ENCODE results near the gene MED1.

Gene MED1

GRCh38 chr17:39406951-39407350 lies 44.1 kb downstream of the MED1 start:
- TF ChIP-seq RAD21 (IDR thresholded peaks at IDR 0.05; ENCODE audit: low read depth) (no peak), REST (IDR thresholded peaks at IDR 0.05; ENCODE audit: low read depth) (no peak), TCF12 (IDR thresholded peaks at IDR 0.05; ENCODE audit: low read depth) (no peak), CREB1 (IDR thresholded peaks at IDR 0.05; ENCODE audit: low read depth) (no peak), MAX (IDR thresholded peaks at IDR 0.05) (no peak), EP300 (IDR thresholded peaks at IDR 0.05; ENCODE audit: borderline replicate concordance) (no peak), FOXM1 (IDR thresholded peaks at IDR 0.05; ENCODE audit: borderline replicate concordance, low read depth) (no peak), EGR1 (IDR thresholded peaks at IDR 0.05) (no peak), CEBPB (IDR thresholded peaks at IDR 0.05) (no peak), NFIC (IDR thresholded peaks at IDR 0.05) (no peak), YY1 (IDR thresholded peaks at IDR 0.05; ENCODE audit: low read depth) (no peak), ZBTB7A (IDR thresholded peaks at IDR 0.05; ENCODE audit: low read depth) (no peak), TAF1 (IDR thresholded peaks at IDR 0.05; ENCODE audit: low read depth) (no peak), TEAD4 (IDR thresholded peaks at IDR 0.05) (no peak), USF1 (IDR thresholded peaks at IDR 0.05) (no peak)

- no peak for TF ChIP-seq REST (IDR thresholded peaks at IDR 0.05; ENCODE audit: low read depth)
- TF ChIP-seq YY1 (IDR thresholded peaks at IDR 0.05; ENCODE audit: low read depth), result no peak
These were observed 45.6 kb downstream of the MED1 start for GRCh38 chr17:39405436-39405835.

GRCh38 chr17:39404542-39405378 lies 46.3 kb downstream of the MED1 start:
- no peak for TF ChIP-seq MAX (IDR thresholded peaks at IDR 0.05)
- TF ChIP-seq CEBPB (IDR thresholded peaks at IDR 0.05), result no peak
- no peak for TF ChIP-seq FOXM1 (IDR thresholded peaks at IDR 0.05; ENCODE audit: borderline replicate concordance, low read depth)
- TF ChIP-seq ZBTB7A (IDR thresholded peaks at IDR 0.05; ENCODE audit: low read depth), result no peak
- TF ChIP-seq YY1 (IDR thresholded peaks at IDR 0.05; ENCODE audit: low read depth), result no peak
- TF ChIP-seq TAF1 (IDR thresholded peaks at IDR 0.05; ENCODE audit: low read depth), result no peak
- no peak for TF ChIP-seq RAD21 (IDR thresholded peaks at IDR 0.05; ENCODE audit: low read depth)
- TF ChIP-seq REST (IDR thresholded peaks at IDR 0.05; ENCODE audit: low read depth), result no peak
- no peak for TF ChIP-seq NFIC (IDR thresholded peaks at IDR 0.05)
- no peak for TF ChIP-seq EP300 (IDR thresholded peaks at IDR 0.05; ENCODE audit: borderline replicate concordance)
- TF ChIP-seq EGR1 (IDR thresholded peaks at IDR 0.05), result no peak
- no peak for TF ChIP-seq TCF12 (IDR thresholded peaks at IDR 0.05; ENCODE audit: low read depth)
- no peak for TF ChIP-seq TEAD4 (IDR thresholded peaks at IDR 0.05)

- TF ChIP-seq TCF12 (IDR thresholded peaks at IDR 0.05; ENCODE audit: low read depth) (no peak), MAX (IDR thresholded peaks at IDR 0.05) (no peak), USF1 (IDR thresholded peaks at IDR 0.05) (no peak), ZBTB7A (IDR thresholded peaks at IDR 0.05; ENCODE audit: low read depth) (no peak), REST (IDR thresholded peaks at IDR 0.05; ENCODE audit: low read depth) (no peak), TAF1 (IDR thresholded peaks at IDR 0.05; ENCODE audit: low read depth) (no peak), EGR1 (IDR thresholded peaks at IDR 0.05) (no peak), CREB1 (IDR thresholded peaks at IDR 0.05; ENCODE audit: low read depth) (no peak), CEBPB (IDR thresholded peaks at IDR 0.05) (no peak), RAD21 (IDR thresholded peaks at IDR 0.05; ENCODE audit: low read depth) (no peak), YY1 (IDR thresholded peaks at IDR 0.05; ENCODE audit: low read depth) (no peak), EP300 (IDR thresholded peaks at IDR 0.05; ENCODE audit: borderline replicate concordance) (no peak), NFIC (IDR thresholded peaks at IDR 0.05) (no peak), FOXM1 (IDR thresholded peaks at IDR 0.05; ENCODE audit: borderline replicate concordance, low read depth) (no peak), TEAD4 (IDR thresholded peaks at IDR 0.05) (no peak)
These were observed 48.0 kb downstream of the MED1 start for GRCh38 chr17:39402890-39403605.

All from Ishikawa (cell line).